Erythroblast (primary cell): ENCODE data around the gene PCIF1.
"Not testable (repeated sequence)": the region's sequence is repeated elsewhere in the genome, so short reads cannot be mapped to it uniquely, and the experiment has no call there.

Experiments
- DNase-seq, 2 experiments: peaks; one replicate each; lab custom pipeline; 2025; lab: John Stamatoyannopoulos, UW
- GATA1 ChIP-seq: IDR thresholded peaks from 2 replicates; pipeline ENCODE4 v1.6.1; 2011; ENCODE audit warnings: low read depth, mild to moderate bottlenecking, control low read depth, low read length, moderate library complexity
- POLR2A ChIP-seq: IDR thresholded peaks from 2 replicates; pipeline ENCODE4 v1.6.1; 2011; ENCODE audit warnings: mild to moderate bottlenecking, low read length

Gene PCIF1

GRCh38 chr20:45976086-45976485 lies 41.6 kb downstream of the PCIF1 start:
- DNase-seq: no peak
- TF ChIP-seq GATA1 (no peak), POLR2A (no peak)

DNA sequence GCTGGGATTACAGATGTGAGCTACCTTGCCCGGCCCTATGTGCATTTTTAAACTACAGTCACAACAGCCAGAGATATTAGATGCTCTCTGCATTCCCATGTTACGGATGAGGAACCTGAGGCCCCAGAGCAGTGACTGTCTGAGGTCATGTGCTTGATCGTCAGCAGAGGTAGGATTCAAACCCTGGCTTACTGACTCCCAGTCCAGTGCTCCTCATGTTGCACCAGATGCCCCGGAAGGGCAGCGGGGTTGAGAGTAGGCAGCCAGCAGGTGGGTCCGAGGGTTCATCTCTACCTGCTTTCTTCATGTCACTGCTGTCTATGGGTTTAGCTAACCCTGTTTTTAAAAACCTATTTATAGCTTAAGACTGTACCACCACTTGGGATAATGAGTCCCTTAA lies 46.8 kb downstream of the PCIF1 start:
- no peak for DNase-seq
- no peak for TF ChIP-seq POLR2A
- TF ChIP-seq GATA1: no peak

GRCh38 chr20:45983279-45983743 lies 48.8 kb downstream of the PCIF1 start:
- DNase-seq: peak; percentile 14 to 32
- TF ChIP-seq GATA1: no peak
- no peak for TF ChIP-seq POLR2A

- DNase-seq: peak in 1 of 2 experiments; percentile 7
- TF ChIP-seq GATA1: no peak
- no peak for TF ChIP-seq POLR2A
Measured at GRCh38 chr20:45985573-45985972, 51.1 kb downstream of the PCIF1 start.

DNA sequence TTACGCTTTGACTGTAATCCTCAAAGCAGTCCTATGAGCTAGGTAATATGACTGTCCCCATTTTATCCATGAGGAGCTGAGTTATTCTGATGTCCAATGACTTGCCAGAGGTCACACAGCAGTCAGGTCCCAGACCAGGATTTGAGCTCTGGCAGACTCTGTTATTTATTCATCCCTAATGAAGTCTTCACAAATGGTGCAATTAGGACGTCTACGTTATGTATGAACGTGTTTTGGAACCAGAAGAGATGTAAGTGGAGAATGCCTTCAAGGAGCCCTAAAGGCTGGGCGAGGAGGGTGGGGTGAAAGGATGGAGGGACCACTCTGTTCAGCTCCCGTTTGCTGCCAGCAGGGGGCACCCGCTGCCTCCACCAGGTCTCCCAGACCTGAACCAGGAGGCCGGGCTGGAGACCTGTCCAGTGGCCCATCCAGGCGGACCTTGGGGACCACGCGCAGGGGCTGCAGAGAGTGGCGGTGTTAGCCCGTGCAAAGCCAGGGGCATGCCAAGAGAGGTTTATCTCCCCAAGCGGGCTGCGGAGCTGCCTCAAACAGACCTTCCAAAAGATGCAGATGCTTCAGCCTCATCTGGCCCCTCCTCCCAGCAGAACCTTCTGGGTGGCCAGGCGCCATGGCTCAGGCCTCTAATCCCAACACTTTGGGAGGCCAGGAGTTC lies 52.8 kb downstream of the PCIF1 start:
- peak; percentile 70 to 82 for DNase-seq
- TF ChIP-seq POLR2A: no peak
- no peak for TF ChIP-seq GATA1

DNA sequence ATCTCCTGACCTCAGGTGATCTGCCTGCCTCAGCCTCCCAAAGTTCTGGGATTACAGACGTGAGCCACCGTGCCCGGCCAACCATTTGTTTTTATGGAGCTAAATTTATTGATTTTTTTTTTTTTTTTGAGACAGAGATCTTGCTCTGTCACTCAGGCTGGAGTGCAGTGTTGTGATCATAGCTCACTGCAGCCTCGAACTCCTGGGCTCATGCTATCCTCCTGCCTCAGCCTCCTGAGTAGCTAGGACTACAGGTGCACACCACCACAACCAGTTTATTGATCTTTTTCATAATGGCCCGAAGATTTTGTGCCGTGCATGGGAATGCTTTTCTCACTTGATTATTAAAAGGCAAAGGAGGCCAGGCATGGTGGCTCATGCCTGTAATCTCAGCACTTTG lies 54.3 kb downstream of the PCIF1 start:
- not testable (repeated sequence) for DNase-seq

GRCh38 chr20:45991616-45992015 lies 57.1 kb downstream of the PCIF1 start:
- TF ChIP-seq POLR2A (no peak), GATA1 (no peak)
- no peak for DNase-seq

DNA sequence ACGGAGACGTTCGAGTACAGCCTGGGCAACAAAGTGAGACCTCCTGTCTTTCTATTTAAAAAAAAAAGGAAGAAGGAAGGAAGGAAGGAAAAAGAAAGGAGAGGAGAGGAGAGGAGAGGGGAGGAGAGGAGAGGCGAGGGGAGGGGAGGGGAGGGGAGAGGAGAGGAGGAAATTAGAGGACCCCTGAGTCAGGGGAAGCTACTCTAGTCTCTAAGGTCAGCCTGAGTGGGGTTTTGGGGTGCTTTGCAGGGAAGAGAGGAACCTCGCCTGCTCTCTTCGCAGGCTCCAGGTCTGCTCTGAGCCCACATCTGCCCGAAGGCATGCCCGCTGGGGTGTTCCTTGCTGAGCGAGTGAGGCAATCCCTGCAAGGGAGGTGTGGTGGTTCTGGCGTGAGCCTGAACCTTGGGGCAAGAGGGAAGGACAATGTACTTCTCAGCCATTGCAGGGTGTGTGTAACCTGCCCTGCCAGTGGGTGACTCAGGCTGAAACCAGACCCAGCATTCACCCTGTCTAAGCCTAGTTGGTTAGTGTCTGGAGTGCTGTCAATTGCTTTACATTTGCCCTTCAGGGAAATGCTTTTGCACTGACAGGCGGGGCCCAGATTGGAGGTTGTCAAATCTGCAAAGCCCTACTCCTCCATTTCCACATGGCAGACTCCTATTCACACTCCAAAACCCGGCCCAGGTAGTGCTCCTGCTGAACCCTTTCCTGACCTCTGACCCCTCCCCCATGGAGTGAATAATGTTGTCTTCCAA lies 58.9 kb downstream of the PCIF1 start:
- no peak for TF ChIP-seq POLR2A
- TF ChIP-seq GATA1: no peak
- no peak for DNase-seq

- no peak for TF ChIP-seq GATA1
- TF ChIP-seq POLR2A: no peak
- DNase-seq: no peak
Measured at GRCh38 chr20:45994761-45995493, 60.4 kb downstream of the PCIF1 start.

DNA sequence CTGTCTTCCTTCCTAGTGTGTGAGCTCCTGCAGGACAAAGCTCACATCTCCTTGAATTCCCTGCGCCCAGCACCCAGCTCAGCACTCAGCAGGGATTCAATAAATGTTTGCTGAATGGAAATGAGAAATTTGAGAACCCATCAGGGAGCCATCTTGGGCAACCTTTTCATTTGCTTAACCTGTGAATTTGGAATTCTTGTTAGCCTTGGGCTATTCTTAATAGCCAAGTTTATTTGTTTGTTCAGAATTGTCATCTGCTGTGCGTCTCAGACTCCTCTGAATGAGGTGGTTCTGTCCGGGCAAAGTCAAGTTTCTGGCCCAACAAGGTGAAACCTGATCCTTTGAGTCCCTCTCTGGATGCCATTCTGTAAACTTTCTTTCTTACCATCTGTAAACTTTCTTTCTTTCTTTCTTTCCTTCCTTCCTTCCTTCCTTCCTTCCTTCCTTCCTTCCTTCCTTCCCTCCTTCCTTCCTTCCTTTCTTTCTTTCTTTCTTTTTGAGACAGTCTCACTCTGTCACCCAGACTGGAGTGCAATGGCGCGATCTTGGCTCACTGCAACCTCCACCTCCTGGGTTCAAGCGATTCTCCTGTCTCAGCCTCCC lies 61.1 kb downstream of the PCIF1 start:
- DNase-seq: not testable (repeated sequence)

DNA sequence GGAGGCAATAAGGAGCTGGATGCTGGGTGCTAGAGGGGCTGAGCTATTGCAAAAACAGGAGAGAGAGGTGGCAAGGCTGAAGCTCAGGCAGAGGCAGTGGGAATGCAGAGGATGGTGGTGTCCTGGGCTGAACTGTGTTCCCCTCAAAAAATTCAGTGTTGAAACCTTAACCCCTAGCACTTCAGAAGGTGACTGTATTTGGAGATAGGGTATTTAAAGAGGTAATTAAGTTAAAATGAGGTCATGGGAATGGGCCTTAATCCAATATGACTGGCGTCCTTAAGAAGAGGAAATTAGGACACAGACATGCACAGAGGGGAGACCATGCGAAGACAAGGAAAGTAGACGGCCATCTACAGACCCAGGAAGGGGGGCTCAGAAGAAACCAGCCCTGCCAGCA lies 62.7 kb downstream of the PCIF1 start:
- TF ChIP-seq GATA1 (no peak), POLR2A (no peak)
- DNase-seq: no peak
